ENCODE results near the gene NBEA.
A peak's percentile ranks its signal among the peaks of the same experiment; 100 is the strongest.

The NBEA gene

GRCh38 chr13:35411059-35411744 is 469.1 kb downstream of the NBEA start:
- DNase-seq: no peak

- no peak for DNase-seq
These were observed 506.4 kb downstream of the NBEA start for GRCh38 chr13:35448465-35448864.

GRCh38 chr13:35449821-35450220 is 507.8 kb downstream of the NBEA start:
- no peak for DNase-seq

- no peak for DNase-seq
These were observed 513.0 kb downstream of the NBEA start for GRCh38 chr13:35455022-35455421.

- DNase-seq: no peak
These were observed 515.2 kb downstream of the NBEA start for GRCh38 chr13:35457258-35457657.

GRCh38 chr13:35460061-35460460 is 518.0 kb downstream of the NBEA start:
- DNase-seq: no peak

GRCh38 chr13:35465371-35465770 is 523.3 kb downstream of the NBEA start:
- no peak for DNase-seq

GRCh38 chr13:35468195-35468594 is 526.1 kb downstream of the NBEA start:
- DNase-seq: no peak

- no peak for DNase-seq
These were observed 527.9 kb downstream of the NBEA start for GRCh38 chr13:35469806-35470525.

GRCh38 chr13:35470671-35471661 is 528.9 kb downstream of the NBEA start:
- DNase-seq: peak; percentile 85

GRCh38 chr13:35471706-35472322 is 529.7 kb downstream of the NBEA start:
- DNase-seq: peak; percentile 43

GRCh38 chr13:35472323-35472881 is 530.3 kb downstream of the NBEA start:
- peak; percentile 44 for DNase-seq

- DNase-seq: no peak
These were observed 531.2 kb downstream of the NBEA start for GRCh38 chr13:35473206-35473775.

GRCh38 chr13:35473802-35474201 is 531.7 kb downstream of the NBEA start:
- no peak for DNase-seq

GRCh38 chr13:35474496-35475211 is 532.6 kb downstream of the NBEA start:
- no peak for DNase-seq

GRCh38 chr13:35475212-35475959 is 533.3 kb downstream of the NBEA start:
- DNase-seq: peak; percentile 70

GRCh38 chr13:35475960-35476943 is 534.2 kb downstream of the NBEA start, which contains the start of gene MAB21L1:
TSS of gene MAB21L1 (minus strand) at chr13:35476689. CDS start at chr13:35476138, 551 bp downstream.
- DNase-seq: peak; percentile 90

- no peak for DNase-seq
These were observed 535.4 kb downstream of the NBEA start for GRCh38 chr13:35477386-35477946.

All from right hindlimb (tissue), 1 donor.